ENCODE measurements around the gene SLC39A3. TPM values are rescaled to one million over a fixed set of nuclear protein-coding genes. Genes with fewer than 3 reads are reported as not detected.

Gene SLC39A3
- total and polyA plus RNA-seq, 2 donors (not counting 1 experiment from before 2014, with no cell fraction given), result 23.9 to 28.2 TPM

- H3K4me1 ChIP-seq (ENCODE audit: control insufficient read depth, extremely low read depth, insufficient read depth, low read length), result no peaks in the 10 kb centered on the region
- no peaks in the 10 kb centered on the region for H3K9me3 ChIP-seq (ENCODE audit: control insufficient read depth, insufficient read depth, low read depth, low read length)
- no peak overlapping the region for H3K4me2 ChIP-seq (ENCODE audit: extremely low read depth, insufficient read depth, low read length)
- no peak overlapping the region for H3K4me3 ChIP-seq (replicated peaks in 1 of 4; ENCODE audit: control extremely low read depth in 1 of 4, insufficient read depth in 1 of 4, low read depth in 3 of 4, low read length in 4 of 4)
- TF ChIP-seq CTCF (conservative IDR thresholded peaks at IDR 0.05 in 1 of 2, IDR thresholded peaks at IDR 0.05 in 1 of 2; ENCODE audit: low read depth in 1 of 2, low read length in 2 of 2), result no peak
- no peak for TF ChIP-seq EZH2 (IDR thresholded peaks at IDR 0.05; ENCODE audit: low read length, missing control alignments)
- no peak overlapping the region for H2AFZ ChIP-seq (ENCODE audit: low read length)
- H3K36me3 ChIP-seq (ENCODE audit: control insufficient read depth, insufficient read depth, low read length), result no peaks in the 10 kb centered on the region
- no peak overlapping the region for H3K27ac ChIP-seq (ENCODE audit: insufficient read depth, low read length)
- peaks cover 3% of the 10 kb centered on the region for H3K27me3 ChIP-seq (ENCODE audit: control insufficient read depth, insufficient read depth, low read length)
- DNase-seq (ENCODE audit: low read depth in 2 of 2), result no peak
- no peaks in the 10 kb centered on the region for H3K79me2 ChIP-seq (ENCODE audit: control insufficient read depth, insufficient read depth, low read length)
- H3K9ac ChIP-seq (ENCODE audit: insufficient read depth, low read length), result no peak overlapping the region
- H4K20me1 ChIP-seq (ENCODE audit: control insufficient read depth, extremely low read depth, insufficient read depth, low read length), result no peaks in the 10 kb centered on the region
These were observed 45.6 kb downstream of the SLC39A3 start for GRCh38 chr19:2694196-2694595.

GRCh38 chr19:2693492-2694160 lies 46.2 kb downstream of the SLC39A3 start:
- H3K27me3 ChIP-seq (ENCODE audit: control insufficient read depth, insufficient read depth, low read length), result peaks cover 3% of the 10 kb centered on the region
- DNase-seq (ENCODE audit: low read depth in 2 of 2), result no peak
- no peaks in the 10 kb centered on the region for H3K79me2 ChIP-seq (ENCODE audit: control insufficient read depth, insufficient read depth, low read length)
- H3K4me2 ChIP-seq (ENCODE audit: extremely low read depth, insufficient read depth, low read length), result no peak overlapping the region
- no peaks in the 10 kb centered on the region for H3K9me3 ChIP-seq (ENCODE audit: control insufficient read depth, insufficient read depth, low read depth, low read length)
- H2AFZ ChIP-seq (ENCODE audit: low read length), result no peak overlapping the region
- TF ChIP-seq EZH2 (IDR thresholded peaks at IDR 0.05; ENCODE audit: low read length, missing control alignments), result no peak
- no peak for TF ChIP-seq CTCF (conservative IDR thresholded peaks at IDR 0.05 in 1 of 2, IDR thresholded peaks at IDR 0.05 in 1 of 2; ENCODE audit: low read depth in 1 of 2, low read length in 2 of 2)
- no peaks in the 10 kb centered on the region for H4K20me1 ChIP-seq (ENCODE audit: control insufficient read depth, extremely low read depth, insufficient read depth, low read length)
- no peaks in the 10 kb centered on the region for H3K36me3 ChIP-seq (ENCODE audit: control insufficient read depth, insufficient read depth, low read length)
- H3K9ac ChIP-seq (ENCODE audit: insufficient read depth, low read length), result no peak overlapping the region
- no peaks in the 10 kb centered on the region for H3K4me1 ChIP-seq (ENCODE audit: control insufficient read depth, extremely low read depth, insufficient read depth, low read length)
- H3K27ac ChIP-seq (ENCODE audit: insufficient read depth, low read length), result no peak overlapping the region
- H3K4me3 ChIP-seq (replicated peaks in 1 of 4; ENCODE audit: control extremely low read depth in 1 of 4, insufficient read depth in 1 of 4, low read depth in 3 of 4, low read length in 4 of 4), result no peak overlapping the region

GRCh38 chr19:2691951-2692350 lies 47.9 kb downstream of the SLC39A3 start:
- no peak overlapping the region for H3K4me2 ChIP-seq (ENCODE audit: extremely low read depth, insufficient read depth, low read length)
- TF ChIP-seq CTCF (conservative IDR thresholded peaks at IDR 0.05 in 1 of 2, IDR thresholded peaks at IDR 0.05 in 1 of 2; ENCODE audit: low read depth in 1 of 2, low read length in 2 of 2), result no peak
- no peak for TF ChIP-seq EZH2 (IDR thresholded peaks at IDR 0.05; ENCODE audit: low read length, missing control alignments)

More at GRCh38 chr19:2691951-2692350, 47.9 kb downstream of the SLC39A3 start:
- Histone ChIP-seq H3K27ac (ENCODE audit: insufficient read depth, low read length) (no peak overlapping the region), H3K4me1 (ENCODE audit: control insufficient read depth, extremely low read depth, insufficient read depth, low read length) (no peaks in the 10 kb centered on the region), H4K20me1 (ENCODE audit: control insufficient read depth, extremely low read depth, insufficient read depth, low read length) (no peaks in the 10 kb centered on the region), H3K79me2 (ENCODE audit: control insufficient read depth, insufficient read depth, low read length) (no peaks in the 10 kb centered on the region), H2AFZ (ENCODE audit: low read length) (no peak overlapping the region), H3K36me3 (ENCODE audit: control insufficient read depth, insufficient read depth, low read length) (no peaks in the 10 kb centered on the region), H3K9me3 (ENCODE audit: control insufficient read depth, insufficient read depth, low read depth, low read length) (no peaks in the 10 kb centered on the region), H3K27me3 (ENCODE audit: control insufficient read depth, insufficient read depth, low read length) (peaks cover 3% of the 10 kb centered on the region), H3K4me3 (replicated peaks in 1 of 4; ENCODE audit: control extremely low read depth in 1 of 4, insufficient read depth in 1 of 4, low read depth in 3 of 4, low read length in 4 of 4) (no peak overlapping the region), H3K9ac (ENCODE audit: insufficient read depth, low read length) (no peak overlapping the region)
- DNase-seq (ENCODE audit: low read depth in 2 of 2), result no peak
